A549 (cell line): ENCODE data around the gene ZNF350.

Experiments
- EP300 ChIP-seq, 2 experiments: fragments of >200 bp; sonication (Bioruptor Twin); formaldehyde crosslinking; IDR thresholded peaks; 2 replicates in 1 of 2; 3 replicates in 1 of 2; pipeline ENCODE4 v1.6.1; 2016 to 2017
- POLR2A ChIP-seq: IDR thresholded peaks from 2 replicates; pipeline ENCODE4 v1.6.1; 2012; ENCODE audit warnings: mild to moderate bottlenecking, low read length
- TF ChIP-seq, protein P1 (sequence below): fragments of >200 bp; sonication (Bioruptor Twin); formaldehyde crosslinking; IDR thresholded peaks from 3 replicates; pipeline ENCODE4 v1.5.1; 2016
- TF ChIP-seq, protein P2 (sequence below): IDR thresholded peaks from 2 replicates; pipeline ENCODE4 v1.6.1; 2012
- TF ChIP-seq, protein P3 (sequence below): IDR thresholded peaks from 2 replicates; pipeline ENCODE4 v1.6.1; 2012

DNA sequence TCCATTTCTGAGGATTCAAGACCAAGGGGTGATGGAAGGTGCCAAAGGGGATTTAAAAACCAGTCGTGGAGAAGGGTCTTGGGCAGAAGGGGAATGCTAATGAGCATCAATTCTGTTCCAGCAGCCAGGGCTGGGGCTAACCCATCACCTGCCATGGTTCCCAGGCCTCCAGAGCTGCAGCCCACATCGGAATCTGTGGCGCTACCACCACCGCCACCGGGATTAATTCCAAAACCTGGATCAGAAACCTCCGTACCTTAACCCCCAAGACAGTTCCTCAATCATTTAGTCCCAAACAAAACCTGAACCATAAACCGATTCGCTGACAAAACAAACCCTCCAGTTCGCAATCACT is 20.8 kb upstream of the ZNF350 start:
- TF ChIP-seq, protein P1, sequence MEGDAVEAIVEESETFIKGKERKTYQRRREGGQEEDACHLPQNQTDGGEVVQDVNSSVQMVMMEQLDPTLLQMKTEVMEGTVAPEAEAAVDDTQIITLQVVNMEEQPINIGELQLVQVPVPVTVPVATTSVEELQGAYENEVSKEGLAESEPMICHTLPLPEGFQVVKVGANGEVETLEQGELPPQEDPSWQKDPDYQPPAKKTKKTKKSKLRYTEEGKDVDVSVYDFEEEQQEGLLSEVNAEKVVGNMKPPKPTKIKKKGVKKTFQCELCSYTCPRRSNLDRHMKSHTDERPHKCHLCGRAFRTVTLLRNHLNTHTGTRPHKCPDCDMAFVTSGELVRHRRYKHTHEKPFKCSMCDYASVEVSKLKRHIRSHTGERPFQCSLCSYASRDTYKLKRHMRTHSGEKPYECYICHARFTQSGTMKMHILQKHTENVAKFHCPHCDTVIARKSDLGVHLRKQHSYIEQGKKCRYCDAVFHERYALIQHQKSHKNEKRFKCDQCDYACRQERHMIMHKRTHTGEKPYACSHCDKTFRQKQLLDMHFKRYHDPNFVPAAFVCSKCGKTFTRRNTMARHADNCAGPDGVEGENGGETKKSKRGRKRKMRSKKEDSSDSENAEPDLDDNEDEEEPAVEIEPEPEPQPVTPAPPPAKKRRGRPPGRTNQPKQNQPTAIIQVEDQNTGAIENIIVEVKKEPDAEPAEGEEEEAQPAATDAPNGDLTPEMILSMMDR = no peak
- TF ChIP-seq POLR2A (no peak), EP300 (IDR thresholded peaks at IDR 0.05) (no peak)
- TF ChIP-seq, protein P2, sequence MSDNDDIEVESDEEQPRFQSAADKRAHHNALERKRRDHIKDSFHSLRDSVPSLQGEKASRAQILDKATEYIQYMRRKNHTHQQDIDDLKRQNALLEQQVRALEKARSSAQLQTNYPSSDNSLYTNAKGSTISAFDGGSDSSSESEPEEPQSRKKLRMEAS = no peak
- TF ChIP-seq, protein P3, sequence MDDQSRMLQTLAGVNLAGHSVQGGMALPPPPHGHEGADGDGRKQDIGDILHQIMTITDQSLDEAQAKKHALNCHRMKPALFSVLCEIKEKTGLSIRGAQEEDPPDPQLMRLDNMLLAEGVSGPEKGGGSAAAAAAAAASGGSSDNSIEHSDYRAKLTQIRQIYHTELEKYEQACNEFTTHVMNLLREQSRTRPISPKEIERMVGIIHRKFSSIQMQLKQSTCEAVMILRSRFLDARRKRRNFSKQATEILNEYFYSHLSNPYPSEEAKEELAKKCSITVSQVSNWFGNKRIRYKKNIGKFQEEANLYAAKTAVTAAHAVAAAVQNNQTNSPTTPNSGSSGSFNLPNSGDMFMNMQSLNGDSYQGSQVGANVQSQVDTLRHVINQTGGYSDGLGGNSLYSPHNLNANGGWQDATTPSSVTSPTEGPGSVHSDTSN = no peak
